T-helper 1 cell treated with Interleukin-12 subunit alpha and Interleukin-12 subunit beta and Interleukin-4 antibody, amounts not matched to agents 30 μg/mL and 1 μg/mL, for 36 hours (primary cell): ENCODE results near the gene H2BK1.

Experiments
- H3K27ac Mint-ChIP-seq: one replicate; pipeline ENCODE4 v1.8.0; 2021; ENCODE audit warnings: mild to moderate bottlenecking, mixed read lengths
- H3K27me3 Mint-ChIP-seq: one replicate; pipeline ENCODE4 v1.8.0; 2021; ENCODE audit warnings: low read depth, mixed read lengths
- H3K36me3 Mint-ChIP-seq: one replicate; pipeline ENCODE4 v1.8.0; 2021; ENCODE audit warnings: low read depth, mixed read lengths
- H3K4me1 Mint-ChIP-seq: one replicate; pipeline ENCODE4 v1.8.0; 2021; ENCODE audit warnings: low read depth, mixed read lengths
- H3K4me3 Mint-ChIP-seq: one replicate; pipeline ENCODE4 v1.8.0; 2021; ENCODE audit warnings: mild to moderate bottlenecking, moderate library complexity, mixed read lengths
- H3K9me3 Mint-ChIP-seq: one replicate; pipeline ENCODE4 v1.8.0; 2021; ENCODE audit warnings: mixed read lengths

The H2BK1 gene

DNA sequence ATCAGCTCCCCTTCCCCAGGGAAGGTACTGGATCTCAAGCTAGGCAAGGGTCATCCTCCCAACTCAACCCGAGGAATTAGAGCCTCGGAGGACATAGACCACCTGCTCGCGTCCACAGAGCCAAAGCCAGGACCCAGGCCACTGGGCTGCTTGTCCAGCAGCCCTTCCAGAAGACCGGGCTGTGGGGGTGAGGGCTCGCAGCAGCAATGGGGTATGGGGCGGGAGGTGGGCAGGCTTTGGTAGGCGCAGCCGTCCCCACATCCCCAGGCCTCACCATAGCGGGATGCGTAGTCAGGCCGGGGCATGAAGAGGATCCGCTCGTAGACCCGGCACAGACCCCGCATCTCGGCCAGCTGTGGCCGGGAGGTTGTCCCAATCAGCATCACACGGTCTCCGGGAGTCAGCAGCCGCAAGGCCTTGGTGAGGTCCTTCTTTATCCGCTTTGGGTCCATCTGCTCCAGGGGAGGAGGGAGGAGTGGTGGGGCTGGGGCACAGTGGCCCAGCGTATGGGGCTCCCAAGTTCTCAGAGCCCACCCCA lies 18.2 kb downstream of the H2BK1 start:
- Mint-ChIP-seq H3K9me3 (no peaks in the 10 kb centered on the region), H3K27ac (no peak overlapping the region), H3K4me1 (peaks cover 2% of the 10 kb centered on the region), H3K4me3 (no peak overlapping the region), H3K27me3 (peaks cover 11% of the 10 kb centered on the region), H3K36me3 (no peaks in the 10 kb centered on the region)

DNA sequence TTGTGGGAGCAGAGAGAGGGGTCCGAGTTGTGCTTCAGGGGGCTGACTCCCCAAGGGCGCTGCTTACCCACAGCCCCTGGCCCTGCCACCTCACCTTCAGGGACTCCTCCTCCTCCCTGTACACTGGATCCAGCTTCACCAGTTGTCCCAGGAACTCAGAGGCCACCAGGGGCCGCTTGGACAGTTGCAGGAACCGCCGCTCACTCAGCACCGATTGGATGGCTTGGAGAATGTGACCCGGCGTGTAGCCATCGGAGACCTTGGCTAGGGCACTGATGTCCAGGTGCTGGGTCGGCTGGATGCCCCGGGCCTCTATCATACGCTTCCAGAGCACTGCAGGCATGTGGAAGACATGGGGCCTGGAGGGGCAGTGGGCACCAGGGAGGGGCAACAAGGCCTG lies 18.7 kb downstream of the H2BK1 start:
- H3K9me3 Mint-ChIP-seq = no peaks in the 10 kb centered on the region
- H3K27ac Mint-ChIP-seq = no peak overlapping the region
- no peaks in the 10 kb centered on the region for H3K36me3 Mint-ChIP-seq
- no peak overlapping the region for H3K4me3 Mint-ChIP-seq
- peaks cover 11% of the 10 kb centered on the region for H3K27me3 Mint-ChIP-seq
- H3K4me1 Mint-ChIP-seq = peaks cover 2% of the 10 kb centered on the region

DNA sequence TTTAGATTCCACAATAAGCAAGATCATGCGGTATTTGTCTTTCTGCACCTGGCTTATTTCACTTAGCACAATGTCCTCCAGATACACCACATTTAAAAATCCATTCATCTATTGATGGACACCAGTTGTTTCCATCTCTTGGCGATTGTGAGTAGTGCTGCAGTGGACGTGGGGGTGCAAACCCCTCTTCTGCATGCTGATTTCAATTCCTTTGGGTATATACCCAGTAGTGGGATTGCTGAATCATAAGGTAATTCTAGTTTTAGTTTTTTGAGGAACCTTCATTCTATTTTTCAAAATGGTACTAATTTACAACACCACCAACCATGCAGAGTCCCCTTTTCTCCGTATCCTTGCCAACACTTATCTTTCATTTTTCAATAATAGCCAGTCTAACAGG lies 21.2 kb downstream of the H2BK1 start:
- Mint-ChIP-seq H3K27ac (no peak overlapping the region), H3K4me3 (no peak overlapping the region), H3K4me1 (peaks cover under 1% of the 10 kb centered on the region), H3K27me3 (no peaks in the 10 kb centered on the region), H3K9me3 (no peaks in the 10 kb centered on the region), H3K36me3 (no peaks in the 10 kb centered on the region)

DNA sequence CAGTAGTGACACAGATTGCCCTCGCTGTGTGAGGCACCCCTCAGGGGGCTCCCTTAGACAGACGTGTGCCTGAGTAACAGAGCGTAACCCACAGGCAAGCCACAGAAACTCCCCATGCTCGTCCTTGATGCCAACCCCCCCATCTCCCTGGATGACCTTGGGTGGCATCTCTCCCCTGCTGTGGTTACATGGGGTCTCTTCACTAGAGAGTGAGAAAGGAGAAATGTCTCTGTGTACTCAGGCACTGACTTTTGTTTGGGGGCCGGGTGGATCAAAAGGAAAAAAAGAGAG lies 22.1 kb downstream of the H2BK1 start:
- Mint-ChIP-seq H3K9me3 (no peaks in the 10 kb centered on the region), H3K27me3 (no peaks in the 10 kb centered on the region), H3K4me3 (no peak overlapping the region), H3K27ac (no peak overlapping the region), H3K36me3 (no peaks in the 10 kb centered on the region), H3K4me1 (no peaks in the 10 kb centered on the region)

DNA sequence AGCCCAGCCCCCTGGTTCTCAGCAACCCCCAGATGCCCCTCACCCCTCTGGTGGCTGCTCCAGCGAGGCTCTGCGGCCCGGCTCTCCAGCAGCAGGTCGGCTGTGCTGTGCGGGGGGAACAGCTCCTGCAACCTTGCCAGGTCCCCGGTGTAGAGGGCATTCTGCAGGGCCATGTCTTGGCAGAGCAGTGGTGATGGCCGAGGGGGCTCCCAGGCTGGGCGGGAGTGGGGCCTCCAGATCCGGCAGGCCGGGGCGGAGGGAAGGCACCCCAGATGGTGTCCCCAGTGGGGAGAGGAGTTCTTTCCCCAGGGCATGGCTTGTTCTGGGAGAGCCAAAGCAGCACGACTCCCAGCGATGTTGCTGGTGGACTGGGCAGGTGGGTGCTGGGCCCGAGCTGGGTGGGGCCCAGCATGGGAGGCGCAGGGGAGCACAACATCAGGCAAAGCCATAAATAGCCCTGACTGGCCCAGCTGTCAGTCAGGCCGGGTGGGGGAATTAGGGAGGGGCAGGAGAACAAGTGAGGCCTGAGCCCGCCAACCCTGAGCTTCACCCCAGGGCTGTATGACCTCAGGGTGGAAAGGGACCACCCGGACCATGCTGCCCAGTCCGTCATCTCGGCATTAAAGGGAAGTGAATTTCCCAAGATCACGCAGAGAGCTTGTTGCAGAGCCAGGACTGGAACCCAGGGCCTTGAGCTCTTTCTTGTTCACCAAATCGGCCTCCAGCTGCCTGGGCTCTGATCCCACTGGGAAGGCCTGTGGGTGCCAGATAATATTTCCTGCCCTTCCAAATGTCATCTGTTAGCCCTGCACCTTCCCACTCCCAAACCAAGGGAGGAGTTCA lies 22.7 kb downstream of the H2BK1 start:
- Mint-ChIP-seq H3K4me3 (no peak overlapping the region), H3K27me3 (no peaks in the 10 kb centered on the region), H3K4me1 (no peaks in the 10 kb centered on the region), H3K9me3 (no peaks in the 10 kb centered on the region), H3K36me3 (no peaks in the 10 kb centered on the region), H3K27ac (no peak overlapping the region)

DNA sequence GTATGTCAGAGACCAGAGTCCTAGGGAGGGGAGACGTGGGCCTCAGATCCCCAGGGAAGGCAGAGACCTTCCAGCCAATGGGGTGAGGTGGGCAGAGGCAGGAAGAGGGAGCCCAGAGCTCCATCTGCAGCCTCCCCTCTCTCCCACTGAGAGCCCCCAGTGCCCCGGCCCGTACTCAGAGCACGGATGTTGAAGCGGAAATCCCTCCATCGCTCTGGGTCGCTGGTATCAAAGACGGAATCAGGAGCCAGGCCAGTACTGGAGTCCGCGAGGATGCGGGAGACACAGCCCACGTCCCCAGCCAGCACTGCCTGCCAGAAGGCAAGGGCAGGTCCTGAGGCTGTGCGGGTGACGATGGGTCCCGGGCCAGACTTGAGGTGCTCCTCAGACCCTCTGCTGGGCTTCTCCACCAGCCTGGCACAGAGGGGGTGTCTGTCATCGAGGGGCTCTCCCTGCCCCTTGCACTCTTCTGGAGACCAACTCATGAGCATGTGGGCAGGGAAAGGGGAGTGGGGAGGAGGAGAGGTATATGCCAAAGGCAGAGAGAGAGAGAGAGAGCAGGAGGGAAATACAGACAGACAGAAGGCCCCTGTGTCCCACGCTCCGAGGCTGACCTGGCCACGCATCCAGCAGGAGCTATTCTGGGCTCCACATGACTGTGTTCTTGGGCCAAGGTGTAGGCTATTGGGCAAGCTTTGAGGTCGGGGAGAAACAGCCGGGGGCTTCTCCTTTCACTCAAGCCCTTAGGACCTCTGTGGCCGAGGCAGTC lies 23.5 kb downstream of the H2BK1 start, which contains the start of gene ASB10:
Gene ASB10 (minus strand): TSS at position 611 of the 769 bp plus-strand sequence. CDS start 120 bp downstream, at position 491.
- no peaks in the 10 kb centered on the region for H3K9me3 Mint-ChIP-seq
- no peak within 1 kb of the TSS for H3K27ac Mint-ChIP-seq
- H3K4me3 Mint-ChIP-seq = no peak within 1 kb of the TSS
- H3K4me1 Mint-ChIP-seq = no peaks in the 10 kb centered on the region
- no peaks in the 10 kb centered on the region for H3K36me3 Mint-ChIP-seq
- no peaks in the 10 kb centered on the region for H3K27me3 Mint-ChIP-seq

DNA sequence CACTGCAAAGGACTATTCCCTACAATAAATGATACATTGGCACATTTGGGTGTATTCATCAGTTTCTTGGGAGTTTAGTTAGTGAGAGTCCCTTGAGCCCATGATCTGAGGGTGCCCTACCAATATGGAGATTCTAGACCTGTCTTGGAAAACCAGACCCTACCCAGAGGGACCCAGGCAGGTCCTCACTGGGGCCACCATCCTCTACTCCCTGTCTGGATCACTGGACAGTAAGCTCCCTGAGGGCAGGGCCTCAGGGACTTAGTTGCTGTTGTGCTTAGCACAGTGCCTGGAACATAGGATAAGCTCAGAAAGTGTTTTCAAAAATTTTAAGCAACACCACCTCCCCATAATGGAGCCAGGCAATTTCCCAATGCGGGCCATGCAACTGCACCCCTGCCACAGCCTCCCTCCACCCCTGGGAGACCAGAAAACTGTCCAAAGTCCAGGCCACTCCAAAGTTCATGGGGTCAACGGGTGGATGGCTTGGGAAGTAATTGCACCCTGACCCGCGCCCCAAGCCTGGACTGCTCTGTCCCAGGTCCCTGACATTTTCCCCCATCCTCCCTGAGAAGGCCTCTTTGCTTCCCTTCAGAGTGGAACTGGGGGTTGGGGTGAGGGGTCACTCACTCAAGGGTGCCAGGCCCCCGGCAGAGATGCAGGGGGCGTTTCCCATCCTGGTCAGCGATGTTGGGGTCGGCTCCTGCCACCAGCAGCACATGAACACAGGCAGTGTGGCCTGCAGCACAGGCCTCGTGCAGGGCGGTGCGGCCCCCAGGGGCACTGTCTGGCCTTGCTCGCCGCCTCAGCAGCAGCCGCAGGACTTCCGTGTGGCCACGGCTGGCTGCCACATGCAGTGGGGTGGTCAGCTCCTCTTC lies 24.3 kb downstream of the H2BK1 start:
- Mint-ChIP-seq H3K4me3 (no peak overlapping the region), H3K9me3 (no peaks in the 10 kb centered on the region), H3K27ac (no peak overlapping the region), H3K36me3 (no peaks in the 10 kb centered on the region), H3K27me3 (no peaks in the 10 kb centered on the region), H3K4me1 (no peaks in the 10 kb centered on the region)

DNA sequence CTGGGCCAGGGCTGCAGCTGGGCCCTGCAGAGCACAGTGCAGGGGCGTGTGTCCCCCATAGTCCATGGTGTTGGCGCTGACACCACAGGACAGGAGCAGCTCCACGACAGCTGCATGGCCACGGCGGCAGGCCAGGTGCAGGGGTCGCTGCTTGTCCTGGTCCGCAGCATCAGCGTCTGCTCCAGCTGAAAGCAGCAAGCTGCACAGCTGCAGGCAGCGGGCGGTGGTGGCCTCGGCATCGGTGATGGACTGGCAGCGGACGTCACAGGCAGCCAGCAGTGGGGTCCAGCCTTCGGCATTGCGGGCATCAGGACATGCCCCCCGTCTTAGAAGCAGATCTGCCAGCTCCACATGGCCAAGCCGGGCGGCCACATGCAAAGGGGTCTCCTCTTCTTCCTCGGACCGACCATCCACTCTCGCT lies 29.3 kb downstream of the H2BK1 start:
- H3K36me3 Mint-ChIP-seq = no peaks in the 10 kb centered on the region
- no peak overlapping the region for H3K4me3 Mint-ChIP-seq
- H3K27ac Mint-ChIP-seq = no peak overlapping the region
- no peaks in the 10 kb centered on the region for H3K27me3 Mint-ChIP-seq
- H3K4me1 Mint-ChIP-seq = no peaks in the 10 kb centered on the region
- H3K9me3 Mint-ChIP-seq = no peaks in the 10 kb centered on the region

DNA sequence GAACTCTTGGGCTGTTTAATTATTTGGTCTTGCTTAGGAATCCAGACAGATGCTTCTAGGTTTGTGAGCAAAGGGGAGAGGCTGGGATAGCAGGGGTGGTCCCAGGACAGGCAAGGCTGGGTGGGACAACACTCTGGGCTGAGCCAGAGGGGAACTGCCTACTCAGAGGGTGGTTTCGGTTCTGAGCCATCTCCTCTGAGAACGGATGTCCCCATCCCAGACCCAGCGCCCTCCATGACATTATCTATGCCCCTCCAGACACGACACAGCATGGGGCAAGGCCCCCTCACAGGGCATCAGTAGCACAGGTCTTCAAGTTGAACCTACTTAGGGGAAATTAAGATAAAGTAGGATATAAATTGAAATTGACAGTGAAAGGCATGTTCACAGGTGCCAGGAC lies 30.3 kb downstream of the H2BK1 start:
- Mint-ChIP-seq H3K4me1 (no peaks in the 10 kb centered on the region), H3K27ac (no peak overlapping the region), H3K9me3 (no peaks in the 10 kb centered on the region), H3K27me3 (peaks cover 5% of the 10 kb centered on the region), H3K36me3 (no peaks in the 10 kb centered on the region), H3K4me3 (no peak overlapping the region)

DNA sequence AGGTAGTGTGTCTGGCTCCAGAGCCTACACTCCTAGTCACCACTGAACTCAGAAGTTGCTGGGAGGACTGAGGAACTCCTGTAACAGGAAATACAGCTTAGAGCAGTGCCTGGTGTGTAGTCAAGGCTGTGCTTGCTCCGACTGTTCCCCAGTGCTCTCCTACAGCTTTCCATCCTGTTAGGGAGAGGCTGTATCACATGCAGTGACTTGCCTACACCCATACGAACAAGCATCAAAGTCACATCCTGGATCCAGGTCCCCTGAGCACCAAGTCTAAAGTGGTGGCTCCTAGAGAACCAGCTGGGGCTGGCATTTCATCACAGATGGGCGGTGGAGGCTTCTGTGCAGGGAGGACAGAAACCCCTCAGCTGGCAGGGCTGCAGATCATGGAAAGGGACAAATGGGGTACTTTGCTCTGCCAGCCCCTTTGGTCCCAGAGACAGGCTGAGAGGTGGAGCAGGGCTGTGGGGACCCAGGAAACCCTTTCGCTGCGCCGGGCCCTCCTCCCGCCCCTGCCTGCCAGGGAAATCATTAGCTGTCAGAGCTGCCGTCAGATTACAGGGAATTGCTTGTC lies 30.9 kb downstream of the H2BK1 start:
- Mint-ChIP-seq H3K27me3 (peaks cover 5% of the 10 kb centered on the region), H3K27ac (no peak overlapping the region), H3K4me3 (no peak overlapping the region), H3K36me3 (no peaks in the 10 kb centered on the region), H3K4me1 (no peaks in the 10 kb centered on the region), H3K9me3 (no peaks in the 10 kb centered on the region)

DNA sequence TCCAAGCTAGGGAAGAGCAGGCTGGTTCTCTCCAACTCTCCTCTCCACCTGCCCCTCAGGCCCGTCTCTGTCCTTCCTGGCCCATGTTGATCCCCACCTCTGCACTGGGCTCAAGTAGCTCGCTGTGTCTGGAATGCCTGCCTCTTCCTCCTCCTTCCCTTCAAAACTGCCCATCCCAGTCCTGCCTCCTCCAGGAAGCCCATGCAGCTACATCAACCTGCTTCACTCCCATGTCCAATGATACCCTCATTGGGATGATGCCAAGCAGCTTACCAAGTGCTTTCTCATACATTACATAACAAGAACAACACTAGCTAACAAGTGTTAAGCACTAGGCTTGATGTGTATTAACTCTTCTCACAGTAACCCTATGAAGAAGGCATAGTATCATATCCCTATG lies 31.5 kb downstream of the H2BK1 start:
- H3K36me3 Mint-ChIP-seq = no peaks in the 10 kb centered on the region
- peaks cover 5% of the 10 kb centered on the region for H3K27me3 Mint-ChIP-seq
- no peak overlapping the region for H3K27ac Mint-ChIP-seq
- no peak overlapping the region for H3K4me3 Mint-ChIP-seq
- H3K4me1 Mint-ChIP-seq = no peaks in the 10 kb centered on the region
- no peaks in the 10 kb centered on the region for H3K9me3 Mint-ChIP-seq

DNA sequence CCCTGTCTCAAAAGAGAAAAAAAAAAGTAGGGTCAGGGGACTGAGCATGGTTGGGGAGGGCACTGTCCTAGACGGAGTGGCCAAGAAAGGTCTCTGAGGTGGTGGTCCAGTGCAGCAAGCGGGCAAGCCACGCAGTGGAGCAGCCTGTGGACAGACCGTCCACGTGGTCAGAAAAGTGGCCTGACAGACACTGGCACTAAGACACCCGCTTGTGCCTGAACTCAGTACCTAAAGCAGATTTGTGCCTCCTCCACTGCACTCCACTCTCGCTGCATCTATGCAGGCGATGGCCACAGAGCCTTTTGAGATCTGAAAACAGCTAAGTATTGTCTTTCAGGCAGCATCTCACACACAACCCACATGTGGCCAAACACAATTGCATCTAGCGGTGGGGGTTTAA lies 32.1 kb downstream of the H2BK1 start:
- no peak overlapping the region for H3K27ac Mint-ChIP-seq
- H3K36me3 Mint-ChIP-seq = no peaks in the 10 kb centered on the region
- no peaks in the 10 kb centered on the region for H3K9me3 Mint-ChIP-seq
- H3K27me3 Mint-ChIP-seq = peaks cover 9% of the 10 kb centered on the region
- H3K4me1 Mint-ChIP-seq = no peaks in the 10 kb centered on the region
- no peak overlapping the region for H3K4me3 Mint-ChIP-seq

DNA sequence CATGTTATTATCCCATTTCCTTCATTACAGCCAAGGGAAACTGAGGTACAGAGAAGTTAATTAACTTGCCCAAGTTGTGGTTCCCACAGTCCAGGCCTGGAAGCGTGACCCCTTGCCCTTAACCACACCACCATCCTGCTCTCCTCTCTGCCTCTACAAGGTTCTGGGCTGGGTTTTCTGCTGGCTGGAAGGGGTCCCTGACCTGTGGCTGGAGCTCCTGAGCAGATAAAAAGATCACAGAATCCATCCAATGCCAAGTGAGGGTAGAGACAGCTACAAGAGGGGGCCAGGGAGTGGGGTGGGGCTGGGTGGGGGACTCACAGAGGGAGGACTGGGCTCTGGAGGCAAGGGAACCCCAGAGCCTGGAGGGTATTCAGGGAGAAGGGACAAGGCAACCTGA lies 33.0 kb downstream of the H2BK1 start:
- no peak overlapping the region for H3K27ac Mint-ChIP-seq
- H3K4me3 Mint-ChIP-seq = no peak overlapping the region
- H3K27me3 Mint-ChIP-seq = peaks cover 18% of the 10 kb centered on the region
- H3K36me3 Mint-ChIP-seq = no peaks in the 10 kb centered on the region
- H3K9me3 Mint-ChIP-seq = no peaks in the 10 kb centered on the region
- H3K4me1 Mint-ChIP-seq = peaks cover 4% of the 10 kb centered on the region

DNA sequence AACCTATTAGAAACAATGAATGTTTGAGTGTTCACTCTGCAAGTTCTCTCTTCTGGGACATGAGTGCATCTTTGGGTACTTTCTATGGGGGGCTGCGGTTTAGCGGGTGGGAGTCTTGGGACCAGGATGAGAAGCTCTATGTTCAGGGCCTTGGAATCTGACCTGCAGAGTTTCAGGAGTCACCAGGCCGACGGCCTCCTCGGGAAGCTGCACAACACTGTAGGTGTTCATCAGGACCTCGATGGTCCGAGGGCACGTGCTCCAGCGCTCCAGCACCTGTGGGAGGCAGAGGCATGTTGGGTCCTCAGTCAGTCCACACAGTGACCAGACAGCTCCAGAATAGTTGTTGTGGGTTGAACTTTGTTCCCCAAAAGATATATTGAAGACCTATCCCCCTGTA lies 33.9 kb downstream of the H2BK1 start:
- H3K27ac Mint-ChIP-seq = no peak overlapping the region

More for the DNA sequence above, 33.9 kb downstream of the H2BK1 start:
- Mint-ChIP-seq H3K36me3 (no peaks in the 10 kb centered on the region), H3K27me3 (peaks cover 26% of the 10 kb centered on the region), H3K4me3 (no peak overlapping the region), H3K9me3 (no peaks in the 10 kb centered on the region), H3K4me1 (peaks cover 5% of the 10 kb centered on the region)
